Osteoblast (primary cell): ENCODE measurements around the gene CEACAM18. TPM values are rescaled to one million over a fixed set of nuclear protein-coding genes. Genes with fewer than 3 reads are reported as not detected.

Experiments used
- DNase-seq: peaks from one replicate; pipeline ENCODE4 v3.0.0; 2011; ENCODE audit warnings: low spot score, mixed read lengths; ENCODE audit not compliant: insufficient read length; ENCODE audit errors: missing footprints
- H2AFZ ChIP-seq: 2 replicates; pipeline ENCODE4 v1.6.0; 2011; ENCODE audit warnings: mild to moderate bottlenecking, low read length
- H3K27ac ChIP-seq: 2 replicates; pipeline ENCODE4 v1.5.1; 2011; ENCODE audit warnings: mild to moderate bottlenecking, low read depth, low read length, moderate library complexity
- H3K27me3 ChIP-seq: 2 replicates; pipeline ENCODE4 v1.6.0; 2012; ENCODE audit warnings: mild to moderate bottlenecking, control low read depth, inconsistent platforms, low read length, moderate library complexity; ENCODE audit not compliant: insufficient read depth
- H3K36me3 ChIP-seq: 2 replicates; pipeline ENCODE4 v1.5.1; 2011; ENCODE audit warnings: mild to moderate bottlenecking, low read length, control low read depth, moderate library complexity; ENCODE audit not compliant: insufficient read depth
- H3K4me1 ChIP-seq: 2 replicates; pipeline ENCODE4 v1.5.1; 2011; ENCODE audit warnings: mild to moderate bottlenecking, low read length, control low read depth, moderate library complexity; ENCODE audit not compliant: insufficient read depth
- H3K4me2 ChIP-seq: 2 replicates; pipeline ENCODE4 v1.6.0; 2011; ENCODE audit warnings: mild to moderate bottlenecking, low read length; ENCODE audit not compliant: insufficient read depth
- H3K4me3 ChIP-seq: fragments of 200-600 bp; sonication (generic); 3 replicates; pipeline ENCODE4 v1.5.1; 2012; ENCODE audit warnings: mild to moderate bottlenecking, low read length, inconsistent platforms; ENCODE audit not compliant: insufficient read depth
- H3K79me2 ChIP-seq: 2 replicates; pipeline ENCODE4 v1.6.0; 2012; ENCODE audit warnings: mild to moderate bottlenecking, low read length, control low read depth, inconsistent platforms; ENCODE audit not compliant: insufficient read depth
- H3K9me3 ChIP-seq: 2 replicates; pipeline ENCODE4 v1.5.1; 2011; ENCODE audit warnings: low read depth, low read length, control low read depth
- H4K20me1 ChIP-seq: 2 replicates; pipeline ENCODE4 v1.6.0; 2012; ENCODE audit warnings: mild to moderate bottlenecking, low read length, control low read depth; ENCODE audit not compliant: insufficient read depth
- CTCF ChIP-seq: IDR thresholded peaks from 2 replicates; pipeline ENCODE4 v1.5.1; 2011; ENCODE audit warnings: mild to moderate bottlenecking, low read depth, low read length, moderate library complexity; ENCODE audit errors: extremely low read depth
- total RNA-seq: library from RNA; depleted of rRNA; stranded (reverse); fragments of >200 nt; gene quantifications from 2 replicates; pipeline ENCODE4 v1.2.3, GENCODE V29; 2012

Gene CEACAM18
- total RNA-seq, 1 donor, result not detected

GRCh38 chr19:51488491-51488890 is 10.2 kb downstream of the CEACAM18 start:
- H3K27ac ChIP-seq, result no peak overlapping the region

GRCh38 chr19:51489113-51489512 is 10.8 kb downstream of the CEACAM18 start:
- TF ChIP-seq CTCF, result no peak
- Histone ChIP-seq H3K79me2 (no peaks in the 10 kb centered on the region), H2AFZ (no peak overlapping the region), H3K4me3 (no peak overlapping the region), H3K4me1 (no peaks in the 10 kb centered on the region), H4K20me1 (no peaks in the 10 kb centered on the region), H3K9me3 (no peaks in the 10 kb centered on the region), H3K36me3 (no peaks in the 10 kb centered on the region), H3K27me3 (no peaks in the 10 kb centered on the region), H3K27ac (no peak overlapping the region), H3K4me2 (no peak overlapping the region)
- no peak for DNase-seq

More at GRCh38 chr19:51488491-51488890, 10.2 kb downstream of the CEACAM18 start:
- no peak overlapping the region for H3K4me3 ChIP-seq
- H3K4me2 ChIP-seq, result no peak overlapping the region
- no peaks in the 10 kb centered on the region for H4K20me1 ChIP-seq
- H2AFZ ChIP-seq, result no peak overlapping the region
- no peak for DNase-seq
- H3K27me3 ChIP-seq, result no peaks in the 10 kb centered on the region
- no peaks in the 10 kb centered on the region for H3K79me2 ChIP-seq
- no peaks in the 10 kb centered on the region for H3K4me1 ChIP-seq
- no peaks in the 10 kb centered on the region for H3K9me3 ChIP-seq
- H3K36me3 ChIP-seq, result no peaks in the 10 kb centered on the region
- TF ChIP-seq CTCF, result no peak

GRCh38 chr19:51490676-51491075 is 12.3 kb downstream of the CEACAM18 start:
- H3K27me3 ChIP-seq, result no peaks in the 10 kb centered on the region
- H3K9me3 ChIP-seq, result no peaks in the 10 kb centered on the region
- no peak for DNase-seq
- no peak overlapping the region for H2AFZ ChIP-seq
- no peaks in the 10 kb centered on the region for H4K20me1 ChIP-seq
- H3K79me2 ChIP-seq, result no peaks in the 10 kb centered on the region
- no peak overlapping the region for H3K4me3 ChIP-seq
- H3K27ac ChIP-seq, result no peak overlapping the region
- H3K36me3 ChIP-seq, result no peaks in the 10 kb centered on the region
- no peaks in the 10 kb centered on the region for H3K4me1 ChIP-seq
- H3K4me2 ChIP-seq, result no peak overlapping the region
- TF ChIP-seq CTCF, result no peak

DNA sequence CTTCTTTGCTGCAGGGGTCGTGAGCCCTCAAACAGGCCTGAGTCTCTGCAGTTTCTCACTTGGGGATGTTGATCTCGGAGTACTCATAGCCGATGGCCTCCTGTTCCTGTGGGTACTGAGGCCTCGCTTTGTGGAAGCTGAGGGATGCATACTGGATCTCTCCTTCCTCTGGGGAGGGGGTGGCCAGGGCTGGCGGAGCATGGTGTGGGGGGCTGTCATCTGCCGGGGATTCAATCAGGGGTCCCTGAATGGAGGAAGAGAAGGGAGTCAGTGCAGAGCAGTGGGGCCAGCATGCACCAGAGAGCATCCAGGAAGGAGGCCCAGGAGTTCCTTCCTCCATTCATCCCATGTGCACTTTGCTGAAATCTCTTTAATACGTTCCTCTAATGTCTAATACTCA is 13.2 kb downstream of the CEACAM18 start:
- H4K20me1 ChIP-seq, result no peaks in the 10 kb centered on the region
- no peaks in the 10 kb centered on the region for H3K9me3 ChIP-seq
- H3K36me3 ChIP-seq, result no peaks in the 10 kb centered on the region
- H2AFZ ChIP-seq, result no peak overlapping the region
- H3K4me2 ChIP-seq, result no peak overlapping the region
- DNase-seq, result no peak
- TF ChIP-seq CTCF, result no peak
- no peaks in the 10 kb centered on the region for H3K79me2 ChIP-seq
- no peaks in the 10 kb centered on the region for H3K27me3 ChIP-seq
- H3K4me1 ChIP-seq, result no peaks in the 10 kb centered on the region
- no peak overlapping the region for H3K27ac ChIP-seq
- H3K4me3 ChIP-seq, result no peak overlapping the region
